A549 treated with CpdA at 1 μM for 4 hours (cell line): ENCODE results near the gene PACC1. TPM values are rescaled to one million over a fixed set of nuclear protein-coding genes. Genes with fewer than 3 reads are reported as not detected.

Experiments used
- total RNA-seq: library from RNA; stranded (reverse); fragments of 200-300 nt; extraction: Qiagen RNA extraction; gene quantifications from 5 replicates; pipeline ENCODE4 v1.2.3, GENCODE V29; 2022; ENCODE audit warnings: low read depth

PACC1 gene
- total RNA-seq, result 19.0 to 23.8 TPM (median 22.3 TPM) in 5 replicates

GRCh38 chr1:212414328-212415106 is at the start of gene PACC1:
Gene PACC1 (minus strand): TSS chr1:212414886. CDS start chr1:212414757, 129 bp downstream.

GRCh38 chr1:212432661-212433576 is 18.2 kb upstream of the PACC1 start, which contains the start of gene NENF:
Gene NENF (plus strand): TSS chr1:212432920. CDS start chr1:212432944, 24 bp downstream.

Other genes with a start within 250 kb of the PACC1 start
- 22.1 to 25.3 TPM (median 23.8 TPM) in 5 replicates for gene PPP2R5A, start 129.5 kb downstream of the PACC1 start, total RNA-seq
- 81.4 to 140 TPM (median 137 TPM) in 5 replicates for gene NENF, start 18.0 kb upstream of the PACC1 start, total RNA-seq
- gene ATF3, start 193.9 kb upstream of the PACC1 start, total RNA-seq, result 24.2 to 40.7 TPM (median 32.7 TPM) in 5 replicates